ENCODE measurements around the gene TENT4A. TPM values are rescaled to one million over a fixed set of nuclear protein-coding genes. Genes with fewer than 3 reads are reported as not detected.

Gene TENT4A
- total RNA-seq, 4 donors from 2014 or later: 14.1 to 43.3 (median 27.2) TPM

DNA sequence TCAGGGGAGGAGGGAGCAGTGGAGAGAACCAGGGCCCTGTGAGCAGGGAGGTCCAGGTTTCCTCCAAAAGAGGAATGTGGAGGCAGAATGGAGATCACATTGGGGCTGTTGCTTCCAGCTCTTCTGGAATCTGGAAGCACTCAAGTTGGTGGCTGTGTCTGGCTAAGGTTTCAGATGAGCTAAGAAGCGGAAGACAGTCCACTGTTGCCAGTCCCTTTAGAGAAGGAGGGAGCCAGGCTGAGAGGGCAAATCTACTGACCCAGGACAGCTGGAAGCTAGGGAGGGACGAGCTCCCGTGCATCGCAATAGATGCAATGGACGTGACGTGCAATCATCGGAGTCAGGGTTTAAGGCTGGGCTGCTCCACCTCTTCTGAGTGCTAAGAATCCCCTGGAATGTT, 71.2 kb downstream of the TENT4A start:
- no peaks in the 10 kb centered on the region for H3K4me1 ChIP-seq
- DNase-seq: no peak
- H3K9me3 ChIP-seq: no peaks in the 10 kb centered on the region
- intact Hi-C loops (cut with DNase I; ENCODE audit: low total_unique reads): no loop called here
- no peak for TF ChIP-seq POLR2A (IDR thresholded peaks at IDR 0.05)
- TF ChIP-seq, protein P1, sequence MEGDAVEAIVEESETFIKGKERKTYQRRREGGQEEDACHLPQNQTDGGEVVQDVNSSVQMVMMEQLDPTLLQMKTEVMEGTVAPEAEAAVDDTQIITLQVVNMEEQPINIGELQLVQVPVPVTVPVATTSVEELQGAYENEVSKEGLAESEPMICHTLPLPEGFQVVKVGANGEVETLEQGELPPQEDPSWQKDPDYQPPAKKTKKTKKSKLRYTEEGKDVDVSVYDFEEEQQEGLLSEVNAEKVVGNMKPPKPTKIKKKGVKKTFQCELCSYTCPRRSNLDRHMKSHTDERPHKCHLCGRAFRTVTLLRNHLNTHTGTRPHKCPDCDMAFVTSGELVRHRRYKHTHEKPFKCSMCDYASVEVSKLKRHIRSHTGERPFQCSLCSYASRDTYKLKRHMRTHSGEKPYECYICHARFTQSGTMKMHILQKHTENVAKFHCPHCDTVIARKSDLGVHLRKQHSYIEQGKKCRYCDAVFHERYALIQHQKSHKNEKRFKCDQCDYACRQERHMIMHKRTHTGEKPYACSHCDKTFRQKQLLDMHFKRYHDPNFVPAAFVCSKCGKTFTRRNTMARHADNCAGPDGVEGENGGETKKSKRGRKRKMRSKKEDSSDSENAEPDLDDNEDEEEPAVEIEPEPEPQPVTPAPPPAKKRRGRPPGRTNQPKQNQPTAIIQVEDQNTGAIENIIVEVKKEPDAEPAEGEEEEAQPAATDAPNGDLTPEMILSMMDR (IDR thresholded peaks at IDR 0.05): no peak
- H3K27ac ChIP-seq: no peak overlapping the region
- no peaks in the 10 kb centered on the region for H3K27me3 ChIP-seq
- no peaks in the 10 kb centered on the region for H3K36me3 ChIP-seq
- no peak overlapping the region for H3K4me3 ChIP-seq

DNA sequence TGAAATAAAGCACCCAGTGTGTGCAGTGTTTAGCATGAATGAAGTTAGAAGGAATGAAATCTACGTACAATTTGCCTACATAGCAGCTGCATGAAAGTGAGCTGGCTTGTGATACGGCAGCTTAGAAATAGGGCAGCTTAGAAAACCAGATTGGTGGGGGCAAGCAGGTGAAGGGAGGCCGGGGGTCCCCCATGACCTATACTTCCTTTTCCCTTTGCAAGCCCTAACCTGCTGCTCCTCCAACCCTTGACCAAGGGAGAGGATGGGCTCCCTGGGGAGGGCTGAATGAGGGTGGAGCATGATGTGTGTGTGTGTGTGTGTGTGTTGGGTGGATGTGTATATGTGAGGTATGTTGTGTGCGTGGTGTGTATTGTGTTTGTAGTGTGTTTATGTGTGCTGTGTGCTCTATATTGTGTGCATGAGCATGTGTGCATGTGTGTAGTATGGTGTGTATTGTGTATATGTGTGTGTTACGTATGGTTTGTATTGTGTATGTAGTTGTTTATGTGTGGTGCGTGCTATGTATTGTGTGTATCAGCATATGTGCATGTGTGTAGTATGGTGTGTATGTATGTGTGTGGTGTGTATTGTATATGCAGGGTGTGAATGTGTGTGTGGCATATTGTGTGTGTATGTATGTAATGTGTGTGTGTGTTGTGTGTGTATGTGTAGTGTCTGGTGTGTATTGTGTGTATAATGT, 72.1 kb downstream of the TENT4A start:
- Histone ChIP-seq H3K4me3 (no peak overlapping the region), H3K36me3 (no peaks in the 10 kb centered on the region), H3K9me3 (no peaks in the 10 kb centered on the region), H3K27ac (no peak overlapping the region), H3K4me1 (no peaks in the 10 kb centered on the region), H3K27me3 (no peaks in the 10 kb centered on the region)
- intact Hi-C loops (cut with DNase I; ENCODE audit: low total_unique reads): no loop called here
- TF ChIP-seq, protein P1 (IDR thresholded peaks at IDR 0.05): no peak
- TF ChIP-seq POLR2A (IDR thresholded peaks at IDR 0.05): no peak
- DNase-seq: no peak

DNA sequence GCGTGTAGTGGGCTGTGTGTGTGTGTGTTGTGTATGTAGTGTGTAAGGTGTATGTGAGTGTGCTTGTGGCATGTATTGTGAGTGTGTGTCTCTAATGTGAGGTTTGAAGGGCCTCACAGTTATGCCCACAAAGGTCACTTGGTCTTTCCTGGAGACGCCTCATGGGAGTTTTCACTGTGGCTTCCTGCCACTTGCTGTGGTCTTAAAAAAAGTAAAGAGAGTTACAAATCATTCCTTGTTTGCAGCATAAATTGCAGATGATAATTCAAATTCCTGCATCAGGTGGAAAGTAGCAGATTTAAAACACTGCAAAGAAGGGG, 72.6 kb downstream of the TENT4A start:
- intact Hi-C loops (cut with DNase I; ENCODE audit: low total_unique reads): no loop called here
- Histone ChIP-seq H3K27ac (no peak overlapping the region), H3K4me1 (no peaks in the 10 kb centered on the region), H3K4me3 (no peak overlapping the region), H3K27me3 (no peaks in the 10 kb centered on the region), H3K9me3 (no peaks in the 10 kb centered on the region), H3K36me3 (no peaks in the 10 kb centered on the region)
- no peak for DNase-seq
- no peak for TF ChIP-seq POLR2A (IDR thresholded peaks at IDR 0.05)
- TF ChIP-seq, protein P1 (IDR thresholded peaks at IDR 0.05): no peak

DNA sequence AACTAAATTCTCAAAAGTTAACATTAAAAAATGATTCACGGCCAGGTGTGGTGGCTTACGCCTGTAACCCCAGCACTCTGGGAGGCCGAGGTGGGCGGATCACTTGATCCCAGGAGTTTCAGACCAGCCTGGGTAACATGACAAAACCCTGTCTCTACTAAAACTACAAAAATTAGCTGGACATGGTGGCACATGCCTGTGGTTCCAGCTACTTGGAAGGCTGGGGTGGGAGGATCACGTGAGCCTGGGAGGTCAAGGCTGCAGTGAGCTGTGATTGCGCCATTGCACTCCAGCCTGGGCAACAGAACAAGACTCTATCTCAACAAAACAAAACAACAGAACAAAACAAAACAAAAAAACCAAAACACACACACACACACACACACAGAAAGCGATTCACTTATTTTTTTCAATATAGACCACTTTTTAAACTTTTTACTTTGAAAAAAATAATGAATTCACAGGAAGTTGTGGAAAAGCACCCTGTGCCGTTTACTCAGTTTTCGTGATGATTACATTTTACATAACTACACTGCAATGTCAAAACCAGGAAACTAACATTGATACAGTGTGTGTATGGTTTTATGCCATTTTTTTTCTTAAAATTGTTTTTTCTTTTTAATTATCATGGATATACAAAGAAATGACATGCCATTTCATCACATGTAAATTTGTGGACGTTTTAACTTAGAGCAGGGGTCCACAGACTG, 73.7 kb downstream of the TENT4A start:
- no peak overlapping the region for H3K27ac ChIP-seq
- no peak for TF ChIP-seq POLR2A (IDR thresholded peaks at IDR 0.05)
- no peak overlapping the region for H3K4me3 ChIP-seq
- no peaks in the 10 kb centered on the region for H3K9me3 ChIP-seq
- H3K4me1 ChIP-seq: no peaks in the 10 kb centered on the region
- H3K36me3 ChIP-seq: no peaks in the 10 kb centered on the region
- H3K27me3 ChIP-seq: no peaks in the 10 kb centered on the region
- no peak for DNase-seq
- intact Hi-C loops (cut with DNase I; ENCODE audit: low total_unique reads): no loop called here

DNA sequence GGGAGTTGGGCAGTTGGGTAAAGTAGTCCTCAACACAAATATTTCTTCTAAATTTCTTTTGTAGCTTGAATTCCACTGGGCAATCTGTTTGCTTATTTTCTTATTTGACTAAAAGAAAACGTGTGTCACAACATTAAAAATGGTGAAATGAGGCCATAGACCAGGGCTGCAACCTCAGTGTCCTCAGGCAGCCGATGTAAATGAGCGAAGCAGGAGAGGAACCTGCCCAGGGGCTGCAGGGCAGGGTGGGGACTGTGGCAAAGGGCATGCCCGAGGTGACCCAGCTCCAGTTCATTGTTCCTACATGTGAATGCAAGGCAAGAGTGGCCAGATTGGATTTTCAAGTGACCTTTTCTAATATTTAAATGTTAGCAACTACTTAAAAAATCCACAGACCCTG, 74.7 kb downstream of the TENT4A start:
- TF ChIP-seq, protein P1 (IDR thresholded peaks at IDR 0.05): no peak
- no peak for TF ChIP-seq POLR2A (IDR thresholded peaks at IDR 0.05)
- H3K27ac ChIP-seq: no peak overlapping the region
- intact Hi-C loops (cut with DNase I; ENCODE audit: low total_unique reads): no loop called here
- H3K27me3 ChIP-seq: no peaks in the 10 kb centered on the region
- no peaks in the 10 kb centered on the region for H3K9me3 ChIP-seq
- H3K4me1 ChIP-seq: no peaks in the 10 kb centered on the region
- no peak for DNase-seq
- H3K4me3 ChIP-seq: no peak overlapping the region
- no peaks in the 10 kb centered on the region for H3K36me3 ChIP-seq
